Measurements from ENCODE around the gene CTDSPL. TPM values are rescaled to one million over a fixed set of nuclear protein-coding genes. Genes with fewer than 3 reads are reported as not detected.

Gene CTDSPL, protein sequence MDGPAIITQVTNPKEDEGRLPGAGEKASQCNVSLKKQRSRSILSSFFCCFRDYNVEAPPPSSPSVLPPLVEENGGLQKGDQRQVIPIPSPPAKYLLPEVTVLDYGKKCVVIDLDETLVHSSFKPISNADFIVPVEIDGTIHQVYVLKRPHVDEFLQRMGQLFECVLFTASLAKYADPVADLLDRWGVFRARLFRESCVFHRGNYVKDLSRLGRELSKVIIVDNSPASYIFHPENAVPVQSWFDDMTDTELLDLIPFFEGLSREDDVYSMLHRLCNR
- total RNA-seq: 22.4 and 29.7 TPM in 2 replicates

GRCh38 chr3:37861620-37862041 is at the start of gene CTDSPL:
CTDSPL (plus strand) TSS chr3:37861880; CDS start chr3:37862200, 320 bp downstream.

DNA sequence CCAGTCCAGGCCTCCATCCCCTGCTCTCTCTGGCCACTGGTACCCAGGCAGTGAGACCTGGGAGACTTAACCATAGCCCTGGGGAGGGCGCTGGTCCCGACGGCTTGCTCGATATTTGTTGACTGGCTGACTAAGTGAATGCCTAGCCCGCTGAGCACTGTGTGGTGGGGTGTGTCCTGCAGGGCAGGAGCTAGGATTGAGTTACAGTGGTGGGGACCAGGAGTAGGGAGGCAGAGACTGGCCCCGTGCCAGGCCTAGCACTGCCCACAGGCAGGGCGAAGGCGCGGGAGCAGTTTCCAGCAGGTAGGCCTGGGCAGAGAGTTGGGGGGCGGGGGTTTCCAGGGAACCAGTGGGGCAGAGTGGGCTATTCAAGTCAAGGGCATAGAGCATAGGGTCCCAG is 128.8 kb downstream of the CTDSPL start, which contains the start of gene VILL:
VILL (plus strand) TSS at position 260 of the 400 bp plus-strand sequence. CDS start 2,887 bp downstream, outside the sequence.

GRCh38 chr3:38029400-38030125 is 167.9 kb downstream of the CTDSPL start, which contains the start of gene PLCD1:
PLCD1 (minus strand) TSS chr3:38029642; CDS start chr3:38029539, 103 bp downstream.

Other genes starting within 250 kb of the CTDSPL start
- gene VILL, start 128.9 kb downstream of the CTDSPL start, total RNA-seq: 6.1 and 6.7 TPM in 2 replicates
- 9.6 and 18.1 TPM in 2 replicates for gene PLCD1, start 167.8 kb downstream of the CTDSPL start, total RNA-seq
- gene DLEC1, start 177.3 kb downstream of the CTDSPL start, total RNA-seq: under 0.01 TPM in 1 of 2 replicates, not detected in the other